PC-3 (cell line): ENCODE measurements around the gene PRAC1. TPM values are rescaled to one million over a fixed set of nuclear protein-coding genes. Genes with fewer than 3 reads are reported as not detected.

Source experiments
- ATAC-seq: fragments of 200-7000 bp; cut with Tn5 transposase; 2 replicates; pipeline ENCODE4 v1.9.1; 2020; ENCODE audit warnings: mild to moderate bottlenecking, moderate library complexity
- BruUV-seq: library from RNA; stranded (reverse); fragments of 400-500 nt; replicated peaks from 2 replicates; lab custom pipeline; 2021; lab: Mats Ljungman, UMichigan
- CTCF ChIA-PET: fragments of 300-600 bp; sonication (Branson Sonifier 250); formaldehyde crosslinking; loops from one replicate; lab custom pipeline; 2022; ENCODE audit warnings: antibody characterized with exemption; lab: Charles Lee
- POLR2A ChIA-PET: fragments of 300-600 bp; sonication (Branson Sonifier 250); formaldehyde crosslinking; loops from one replicate; lab custom pipeline; 2022; ENCODE audit warnings: antibody characterized with exemption; ENCODE audit not compliant: unreplicated experiment; lab: Charles Lee
- DNase-seq: peaks from one replicate; pipeline ENCODE4 v3.0.0-alpha.2; 2015
- H2AFZ ChIP-seq: fragments of 300-600 bp; sonication (generic); 2 replicates; pipeline ENCODE4 v1.6.0; 2016; ENCODE audit warnings: antibody characterized with exemption, low read length
- H3F3A ChIP-seq: fragments of 300-600 bp; sonication (generic); one replicate; pipeline ENCODE4 v1.6.0; 2017; ENCODE audit warnings: antibody characterized with exemption, low read length, control low read depth, mild to moderate bottlenecking; ENCODE audit not compliant: unreplicated experiment
- H3K27ac ChIP-seq: fragments of 300-600 bp; sonication (generic); 2 replicates; pipeline ENCODE4 v1.5.1; 2016; ENCODE audit warnings: mild to moderate bottlenecking, low read length
- H3K27me3 ChIP-seq: fragments of 300-600 bp; sonication (generic); 2 replicates; pipeline ENCODE4 v1.6.1; 2016; ENCODE audit warnings: low read length, mixed read lengths
- H3K36me3 ChIP-seq: fragments of 300-600 bp; sonication (generic); 2 replicates; pipeline ENCODE4 v1.6.1; 2016; ENCODE audit warnings: low read depth, mixed run types, low read length, mixed read lengths
- H3K4me1 ChIP-seq: fragments of 300-600 bp; sonication (generic); 2 replicates; pipeline ENCODE4 v1.5.1; 2016; ENCODE audit warnings: low read length; ENCODE audit not compliant: insufficient read depth
- H3K4me2 ChIP-seq: fragments of 300-600 bp; sonication (generic); 2 replicates; pipeline ENCODE4 v1.6.0; 2016; ENCODE audit warnings: low read length
- H3K4me3 ChIP-seq: fragments of 300-600 bp; sonication (generic); 2 replicates; pipeline ENCODE4 v1.5.1; 2016; ENCODE audit warnings: mild to moderate bottlenecking, low read length, mixed read lengths
- H3K79me2 ChIP-seq: fragments of 300-600 bp; sonication (generic); 2 replicates; pipeline ENCODE4 v1.6.1; 2017; ENCODE audit warnings: low read length, mixed read lengths
- H3K9ac ChIP-seq: fragments of 300-600 bp; sonication (generic); 2 replicates; pipeline ENCODE4 v1.6.0; 2016; ENCODE audit warnings: mild to moderate bottlenecking, low read length
- H3K9me2 ChIP-seq: fragments of 300-600 bp; sonication (generic); replicated peaks from 2 replicates; pipeline ENCODE4 v1.6.1; 2016; ENCODE audit warnings: mixed run types, low read length, mixed read lengths
- H3K9me3 ChIP-seq: fragments of 300-600 bp; sonication (generic); 2 replicates; pipeline ENCODE4 v1.6.1; 2016; ENCODE audit warnings: low read length, mixed read lengths
- H4K20me1 ChIP-seq: fragments of 300-600 bp; sonication (generic); 2 replicates; pipeline ENCODE4 v1.6.1; 2016; ENCODE audit warnings: low read length, mixed read lengths
- EZH2 ChIP-seq: fragments of 300-600 bp; sonication (generic); IDR thresholded peaks from one replicate; pipeline ENCODE4 v1.6.1; 2017; ENCODE audit warnings: antibody characterized with exemption, mild to moderate bottlenecking, low read length; ENCODE audit not compliant: unreplicated experiment
- EZH2phosphoT487 ChIP-seq: fragments of 300-600 bp; sonication (generic); IDR thresholded peaks from 2 replicates; pipeline ENCODE4 v1.6.1; 2018; ENCODE audit warnings: mild to moderate bottlenecking, antibody characterized with exemption, low read length, borderline replicate concordance
- intact Hi-C: fragments of 100-400 bp; cut with micrococcal nuclease; formaldehyde crosslinking; loops from 2 replicates; pipeline ENCODE4 v1.9.0; 2023
- total RNA-seq: library from RNA; depleted of rRNA; stranded (reverse); fragments of >200 nt; gene quantifications from 2 replicates; pipeline ENCODE4 v1.2.3, GENCODE V29; 2014
- TF ChIP-seq, protein P1 (sequence below): fragments of 300-600 bp; sonication (generic); conservative IDR thresholded peaks from 2 replicates; pipeline ENCODE4 v1.5.1; 2017; ENCODE audit warnings: antibody characterized with exemption, low read depth, mild to moderate bottlenecking, low read length

Gene PRAC1
- total RNA-seq, 1 experiment from 2014 or later: 44.4 TPM

GRCh38 chr17:48730240-48730550 is 7.9 kb upstream of the PRAC1 start:
- no peaks in the 10 kb centered on the region for H3K9me3 ChIP-seq
- H3K9me2 ChIP-seq: no peaks in the 10 kb centered on the region
- H3K79me2 ChIP-seq: peaks cover 75% of the 10 kb centered on the region
- no peak overlapping the region for H3K4me3 ChIP-seq
- H3F3A ChIP-seq: peaks cover 3% of the 10 kb centered on the region
- H3K9ac ChIP-seq: no peak overlapping the region
- intact Hi-C loops: no loop called here
- DNase-seq (no peak), ATAC-seq (no peak)
- H2AFZ ChIP-seq: no peak overlapping the region
- ChIA-PET POLR2A (no interaction called here), CTCF (no interaction called here)
- peak overlapping the region; percentile 91 for H3K27ac ChIP-seq
- H3K36me3 ChIP-seq: no peaks in the 10 kb centered on the region
- H3K4me1 ChIP-seq: peaks cover 68% of the 10 kb centered on the region
- peak overlapping the region; percentile 85 for H3K4me2 ChIP-seq
- H4K20me1 ChIP-seq: no peaks in the 10 kb centered on the region
- TF ChIP-seq, protein P1, sequence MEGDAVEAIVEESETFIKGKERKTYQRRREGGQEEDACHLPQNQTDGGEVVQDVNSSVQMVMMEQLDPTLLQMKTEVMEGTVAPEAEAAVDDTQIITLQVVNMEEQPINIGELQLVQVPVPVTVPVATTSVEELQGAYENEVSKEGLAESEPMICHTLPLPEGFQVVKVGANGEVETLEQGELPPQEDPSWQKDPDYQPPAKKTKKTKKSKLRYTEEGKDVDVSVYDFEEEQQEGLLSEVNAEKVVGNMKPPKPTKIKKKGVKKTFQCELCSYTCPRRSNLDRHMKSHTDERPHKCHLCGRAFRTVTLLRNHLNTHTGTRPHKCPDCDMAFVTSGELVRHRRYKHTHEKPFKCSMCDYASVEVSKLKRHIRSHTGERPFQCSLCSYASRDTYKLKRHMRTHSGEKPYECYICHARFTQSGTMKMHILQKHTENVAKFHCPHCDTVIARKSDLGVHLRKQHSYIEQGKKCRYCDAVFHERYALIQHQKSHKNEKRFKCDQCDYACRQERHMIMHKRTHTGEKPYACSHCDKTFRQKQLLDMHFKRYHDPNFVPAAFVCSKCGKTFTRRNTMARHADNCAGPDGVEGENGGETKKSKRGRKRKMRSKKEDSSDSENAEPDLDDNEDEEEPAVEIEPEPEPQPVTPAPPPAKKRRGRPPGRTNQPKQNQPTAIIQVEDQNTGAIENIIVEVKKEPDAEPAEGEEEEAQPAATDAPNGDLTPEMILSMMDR: no peak
- TF ChIP-seq EZH2phosphoT487 (no peak), EZH2 (no peak)
- no TSS peak for BruUV-seq
- no peaks in the 10 kb centered on the region for H3K27me3 ChIP-seq

DNA sequence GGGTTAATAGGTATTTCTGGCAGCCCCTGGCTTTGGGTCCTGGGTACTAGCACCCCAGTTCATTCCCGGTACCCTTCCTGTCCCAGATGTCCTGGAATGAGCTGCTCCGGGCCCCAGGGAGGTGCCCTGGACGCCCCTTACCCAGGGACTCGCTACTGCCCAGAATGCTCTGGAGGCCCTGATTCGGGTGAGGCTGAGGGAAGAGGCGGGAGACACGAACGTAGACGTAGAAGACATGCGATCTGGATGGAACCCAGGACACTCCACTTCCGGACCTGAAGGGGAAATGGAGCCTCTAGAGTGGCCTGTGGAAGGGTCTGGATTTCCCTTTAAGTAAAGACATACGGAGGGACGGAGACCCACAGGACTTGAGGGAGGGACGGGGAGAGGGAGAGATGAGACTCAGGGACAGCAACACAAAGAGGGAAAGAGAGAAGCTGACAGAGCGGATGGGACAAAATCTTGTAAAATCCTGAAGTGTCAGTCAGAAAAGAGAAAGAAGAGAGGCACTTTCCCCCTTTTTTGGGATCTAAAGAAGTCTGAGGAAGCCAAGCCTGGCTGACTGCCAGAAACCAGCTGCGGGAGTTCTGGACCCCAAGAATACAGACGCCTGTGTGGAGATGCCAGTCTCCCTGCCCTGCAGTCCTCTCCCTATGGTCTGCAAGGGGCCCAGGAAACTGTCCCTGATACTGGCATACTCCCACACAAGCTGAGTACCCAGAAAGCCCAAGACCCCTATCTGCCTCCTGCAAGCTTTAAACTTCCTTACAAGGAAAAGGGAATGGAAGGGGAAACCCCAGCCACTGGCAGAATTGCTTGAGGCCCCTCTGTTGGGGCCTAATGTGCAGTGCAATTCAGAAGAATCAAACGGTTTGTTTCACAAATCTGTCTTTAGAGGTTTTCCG is 7.3 kb upstream of the PRAC1 start:
- H3K9me3 ChIP-seq: no peaks in the 10 kb centered on the region
- BruUV-seq: TSS peak; percentile 8
- peaks cover 75% of the 10 kb centered on the region for H3K79me2 ChIP-seq
- peak; percentile 61 for DNase-seq
- H3K4me2 ChIP-seq: peak overlapping the region; percentile 85
- peak overlapping the region; percentile 81 for H2AFZ ChIP-seq
- no peaks in the 10 kb centered on the region for H3K36me3 ChIP-seq
- intact Hi-C loops: no loop called here
- peaks cover 68% of the 10 kb centered on the region for H3K4me1 ChIP-seq
- POLR2A ChIA-PET: interaction anchor here (0.6 to 1.8 kb wide), 6 partner anchors 10 to 606 kb away, joined by 3 to 26 read pairs (median 8); no protein-coding TSS in a partner anchor
- peak; percentile 0 for ATAC-seq
- peaks cover 3% of the 10 kb centered on the region for H3F3A ChIP-seq
- H3K4me3 ChIP-seq: peak overlapping the region; percentile 90
- no peaks in the 10 kb centered on the region for H3K27me3 ChIP-seq
- peak overlapping the region; percentile 90 for H3K9ac ChIP-seq
- CTCF ChIA-PET: interaction anchor here (0.6 to 2.6 kb wide), 4 partner anchors 14 to 77 kb away, joined by 3 to 34 read pairs (median 8); no protein-coding TSS in a partner anchor
- H4K20me1 ChIP-seq: no peaks in the 10 kb centered on the region
- H3K27ac ChIP-seq: peak overlapping the region; percentile 91
- H3K9me2 ChIP-seq: no peaks in the 10 kb centered on the region
- no peak for TF ChIP-seq EZH2phosphoT487
- TF ChIP-seq EZH2: no peak
- TF ChIP-seq, protein P1: no peak
